CD14-positive monocyte (primary cell): ENCODE results near the gene FOXO3. TPM values are rescaled to one million over a fixed set of nuclear protein-coding genes. Genes with fewer than 3 reads are reported as not detected.

Source experiments
- DNase-seq, 3 donors: peaks; one replicate each; pipeline ENCODE4 v3.0.0-alpha.2; 2011 to 2022
- H2AFZ ChIP-seq: 2 replicates; pipeline ENCODE4 v1.6.0; 2012; ENCODE audit warnings: mild to moderate bottlenecking, low read depth, low read length, inconsistent platforms; ENCODE audit not compliant: insufficient read depth, poor library complexity, severe bottlenecking
- H3K27ac ChIP-seq, 2 donors: 1 replicate in 1 of 2; 2 replicates in 1 of 2; pipeline ENCODE4 v1.5.1; 2012 to 2013; ENCODE audit warnings: low read length in 2 of 2, control low read depth in 1 of 2, inconsistent platforms in 1 of 2, low read depth in 1 of 2, mild to moderate bottlenecking in 1 of 2
- H3K27me3 ChIP-seq, 2 donors: one replicate each; pipeline versions ENCODE4 v1.6.0 to v1.6.1; 2011 to 2013; ENCODE audit warnings: low read length in 2 of 2; ENCODE audit not compliant: control insufficient read depth in 2 of 2, insufficient read depth in 2 of 2
- H3K36me3 ChIP-seq, 2 donors: replicated peaks in 1 of 2; 1 replicate in 1 of 2; 2 replicates in 1 of 2; pipeline versions ENCODE4 v1.5.1 to v1.6.1; 2012 to 2013; ENCODE audit warnings: low read length in 2 of 2, control low read depth in 1 of 2, inconsistent platforms in 1 of 2, mild to moderate bottlenecking in 1 of 2; ENCODE audit not compliant: insufficient read depth in 2 of 2, control insufficient read depth in 1 of 2
- H3K4me1 ChIP-seq, 2 donors: 1 replicate in 1 of 2; 2 replicates in 1 of 2; pipeline versions ENCODE4 v1.5.1 to v1.6.1; 2012 to 2013; ENCODE audit warnings: low read length in 2 of 2, control low read depth in 1 of 2, inconsistent platforms in 1 of 2, mild to moderate bottlenecking in 1 of 2, moderate library complexity in 1 of 2; ENCODE audit not compliant: insufficient read depth in 2 of 2, control insufficient read depth in 1 of 2
- H3K4me2 ChIP-seq: replicated peaks from 2 replicates; pipeline ENCODE3; 2012; ENCODE audit warnings: low read length, moderate library complexity, mild to moderate bottlenecking; ENCODE audit not compliant: poor library complexity, severe bottlenecking; ENCODE audit errors: extremely low read depth
- H3K4me3 ChIP-seq, 3 experiments: fragments of 200-600 bp in 1 of 3; sonication (generic) in 1 of 3; replicated peaks in 1 of 3; 1 replicate in 2 of 3; 2 replicates in 1 of 3; pipeline ENCODE4 v1.5.1; 2011 to 2013; ENCODE audit warnings: low read length in 3 of 3, mild to moderate bottlenecking in 3 of 3, control low read depth in 2 of 3, low read depth in 2 of 3, inconsistent platforms in 1 of 3, moderate library complexity in 1 of 3
- H3K79me2 ChIP-seq: 2 replicates; pipeline ENCODE4 v1.6.0; 2012; ENCODE audit warnings: mild to moderate bottlenecking, control low read depth, inconsistent platforms, low read length, moderate library complexity; ENCODE audit not compliant: insufficient read depth
- H3K9ac ChIP-seq: 2 replicates; pipeline ENCODE4 v1.6.0; 2017; ENCODE audit warnings: low read length, mild to moderate bottlenecking; ENCODE audit not compliant: insufficient read depth, poor library complexity, severe bottlenecking
- H3K9me3 ChIP-seq, 2 donors: replicated peaks in 1 of 2; 1 replicate in 1 of 2; 2 replicates in 1 of 2; pipeline versions ENCODE4 v1.5.1 to v1.6.1; 2012 to 2013; ENCODE audit warnings: low read length in 2 of 2, control low read depth in 1 of 2; ENCODE audit not compliant: control insufficient read depth in 1 of 2, insufficient read depth in 1 of 2
- H4K20me1 ChIP-seq: 2 replicates; pipeline ENCODE4 v1.6.0; 2012; ENCODE audit warnings: mild to moderate bottlenecking, low read length, control low read depth, moderate library complexity; ENCODE audit not compliant: insufficient read depth
- H3K27ac Mint-ChIP-seq, 7 donors: one replicate each; pipeline ENCODE4 v1.8.0; 2020; ENCODE audit warnings: mild to moderate bottlenecking in 7 of 7, mixed read lengths in 7 of 7, moderate library complexity in 6 of 7, inconsistent platforms in 2 of 7
- H3K27me3 Mint-ChIP-seq, 3 donors: one replicate each; pipeline ENCODE4 v1.8.0; 2021 to 2022; ENCODE audit warnings: low read depth in 3 of 3, mild to moderate bottlenecking in 3 of 3, mixed read lengths in 3 of 3, moderate library complexity in 3 of 3, inconsistent platforms in 1 of 3
- H3K36me3 Mint-ChIP-seq, 2 donors: one replicate each; pipeline ENCODE4 v1.8.0; 2020; ENCODE audit warnings: mixed read lengths in 2 of 2, inconsistent platforms in 1 of 2, mild to moderate bottlenecking in 1 of 2
- H3K4me1 Mint-ChIP-seq: one replicate; pipeline ENCODE4 v1.8.0; 2020; ENCODE audit warnings: mild to moderate bottlenecking, mixed read lengths
- H3K4me3 Mint-ChIP-seq, 2 donors: one replicate each; pipeline ENCODE4 v1.8.0; 2020; ENCODE audit warnings: mild to moderate bottlenecking in 2 of 2, mixed read lengths in 2 of 2, moderate library complexity in 1 of 2
- H3K9me3 Mint-ChIP-seq, 7 donors: one replicate each; pipeline ENCODE4 v1.8.0; 2020 to 2022; ENCODE audit warnings: mixed read lengths in 7 of 7, mild to moderate bottlenecking in 6 of 7, moderate library complexity in 6 of 7, inconsistent platforms in 2 of 7
- CTCF ChIP-seq: fragments of 200-600 bp; IDR thresholded peaks from one replicate; pipeline ENCODE4 v1.8.0; 2022; ENCODE audit warnings: antibody characterized with exemption, mild to moderate bottlenecking
- WGBS: methylation state at CpG from one replicate; pipeline ENCODE4 v1.1.5; 2013; ENCODE audit warnings: missing lambda C conversion rate; ENCODE audit not compliant: insufficient coverage; 5-methylcytosine and 5-hydroxymethylcytosine counted together
- intact Hi-C, 2 donors: fragments of 100-400 bp; cut with micrococcal nuclease; formaldehyde crosslinking; loops; one replicate each; pipeline versions ENCODE4 v1.15.0 to v1.15.1; 2023
- polyA plus RNA-seq, 3 donors: library from polyadenylated mRNA; depleted of rRNA in 1 of 3; unstranded in 2 of 3; stranded (reverse) in 1 of 3; fragments of 300-500 nt in 2 of 3; fragments of >200 nt in 1 of 3; fragmentation: Illumina TruSeq in 2 of 3; gene quantifications; 1 replicate in 2 of 3; 2 replicates in 1 of 3; pipeline ENCODE4 v1.2.3, GENCODE V29; 2012 to 2021

The FOXO3 gene
- polyA plus RNA-seq, 3 donors, result 15.4 to 23.2 (median 17.5) TPM

GRCh38 chr6:108626777-108627176, 66.1 kb downstream of the FOXO3 start:
- no peak overlapping the region for H3K4me3 ChIP-seq
- H3K27me3 ChIP-seq, result no peaks in the 10 kb centered on the region
- H4K20me1 ChIP-seq, result peaks cover 93% of the 10 kb centered on the region
- peak overlapping the region in 3 of 7 donors; percentile 47 to 61 (median 58) for H3K27ac Mint-ChIP-seq
- intact Hi-C loops, result loop anchor here in 1 of 2 donors (10.0 kb wide), 1 partner anchor 62 kb away; the partner anchor contains the start of gene FOXO3
- peaks cover 67% of the 10 kb centered on the region for H3K4me1 Mint-ChIP-seq
- H3K27me3 Mint-ChIP-seq, result peaks cover 0 to 2% (median 0%) of the 10 kb centered on the region in 3 donors
- H3K79me2 ChIP-seq, result peaks cover 82% of the 10 kb centered on the region
- H3K4me3 Mint-ChIP-seq, result no peak overlapping the region
- H3K27ac ChIP-seq, result no peak overlapping the region
- DNase-seq, result no peak
- peaks cover 27 to 60% of the 10 kb centered on the region in 2 donors for H3K4me1 ChIP-seq
- H2AFZ ChIP-seq, result no peak overlapping the region
- H3K4me2 ChIP-seq, result no peak overlapping the region
- peaks cover 6 to 14% of the 10 kb centered on the region in 2 donors for H3K36me3 Mint-ChIP-seq
- no peak overlapping the region for H3K9ac ChIP-seq
- WGBS, result 100% methylated on average over 1 of the region's 2 CpGs
- H3K36me3 ChIP-seq, result no peaks in the 10 kb centered on the region
- H3K9me3 Mint-ChIP-seq, result no peaks in the 10 kb centered on the region
- no peaks in the 10 kb centered on the region for H3K9me3 ChIP-seq
- no peak for TF ChIP-seq CTCF

GRCh38 chr6:108627692-108628550, 67.2 kb downstream of the FOXO3 start:
- Histone ChIP-seq H3K9me3 (no peaks in the 10 kb centered on the region), H3K4me1 (peaks cover 16 to 49% of the 10 kb centered on the region in 2 donors), H2AFZ (no peak overlapping the region), H3K9ac (no peak overlapping the region), H3K27ac (no peak overlapping the region), H4K20me1 (peaks cover 97% of the 10 kb centered on the region), H3K79me2 (peaks cover 90% of the 10 kb centered on the region), H3K36me3 (no peaks in the 10 kb centered on the region), H3K27me3 (no peaks in the 10 kb centered on the region), H3K4me3 (no peak overlapping the region), H3K4me2 (no peak overlapping the region)
- peaks cover 3 to 14% of the 10 kb centered on the region in 2 donors for H3K36me3 Mint-ChIP-seq
- peaks cover 58% of the 10 kb centered on the region for H3K4me1 Mint-ChIP-seq
- DNase-seq, result no peak
- H3K4me3 Mint-ChIP-seq, result no peak overlapping the region
- no peaks in the 10 kb centered on the region for H3K27me3 Mint-ChIP-seq
- no peak for TF ChIP-seq CTCF
- intact Hi-C loops, result loop anchor here in 1 of 2 donors (10.0 kb wide), 1 partner anchor 63 kb away; the partner anchor contains the start of gene FOXO3
- H3K27ac Mint-ChIP-seq, result peak overlapping the region in 3 of 7 donors; percentile 25 to 51 (median 29)
- H3K9me3 Mint-ChIP-seq, result no peaks in the 10 kb centered on the region
- WGBS, result no CpG with 5 or more reads among the region's 4 CpGs
